B cell (primary cell): Measurements from ENCODE around the gene TMEM14C. TPM values are rescaled to one million over a fixed set of nuclear protein-coding genes. Genes with fewer than 3 reads are reported as not detected.

Experiments used
- ATAC-seq: fragments of 200-7000 bp; cut with Tn5 transposase; one replicate; pipeline ENCODE4 v1.10.0; 2021; ENCODE audit warnings: low read depth, mild to moderate bottlenecking, moderate number of reproducible peaks, moderate library complexity
- CTCF ChIA-PET: fragments of 350-600 bp; sonication (Branson Sonifier 250); formaldehyde crosslinking; loops from one replicate; lab custom pipeline; 2021; ENCODE audit warnings: antibody characterized with exemption, inconsistent platforms; lab: Charles Lee
- POLR2A ChIA-PET: fragments of 350-600 bp; sonication (Branson Sonifier 250); formaldehyde crosslinking; loops from one replicate; lab custom pipeline; 2021; ENCODE audit warnings: antibody characterized with exemption; lab: Charles Lee
- DNase-seq: peaks from one replicate; pipeline ENCODE4 v3.0.0; 2013
- H2AFZ ChIP-seq: 2 replicates; pipeline ENCODE4 v1.6.1; 2012; ENCODE audit warnings: mild to moderate bottlenecking, low read depth, low read length; ENCODE audit not compliant: insufficient read depth, poor library complexity, severe bottlenecking
- H3K27ac ChIP-seq, 2 donors: 1 replicate in 1 of 2; 2 replicates in 1 of 2; pipeline ENCODE4 v1.5.1; 2012 to 2013; ENCODE audit warnings: low read length in 2 of 2, mild to moderate bottlenecking in 2 of 2, moderate library complexity in 1 of 2
- H3K27me3 ChIP-seq, 4 experiments: fragments of 200-600 bp in 1 of 4; sonication (generic) in 1 of 4; replicated peaks in 1 of 4; 1 replicate in 2 of 4; 2 replicates in 2 of 4; pipeline versions ENCODE4 v1.6.1 to v1.7.0; 2013 to 2016; ENCODE audit warnings: low read length in 3 of 4, mild to moderate bottlenecking in 2 of 4, mixed read lengths in 1 of 4, moderate library complexity in 1 of 4; ENCODE audit not compliant: insufficient read depth in 4 of 4, control insufficient read depth in 3 of 4; ENCODE audit errors: control extremely low read depth in 1 of 4
- H3K36me3 ChIP-seq, 2 experiments: replicated peaks in 1 of 2; 1 replicate in 1 of 2; 2 replicates in 1 of 2; pipeline versions ENCODE4 v1.6.1 to v1.7.1; 2013; ENCODE audit warnings: low read length in 1 of 2; ENCODE audit not compliant: insufficient read depth in 2 of 2, control insufficient read depth in 1 of 2; ENCODE audit errors: control extremely low read depth in 1 of 2, extremely low read depth in 1 of 2
- H3K4me1 ChIP-seq, 2 donors: fragments of 200-600 bp in 1 of 2; sonication (generic) in 1 of 2; 1 replicate in 1 of 2; 2 replicates in 1 of 2; pipeline versions ENCODE4 v1.5.1 to v1.6.1; 2013 to 2017; ENCODE audit warnings: low read length in 2 of 2; ENCODE audit not compliant: control insufficient read depth in 2 of 2, insufficient read depth in 2 of 2
- H3K4me2 ChIP-seq: replicated peaks from 2 replicates; pipeline ENCODE3; 2012; ENCODE audit warnings: mild to moderate bottlenecking, low read depth, low read length; ENCODE audit not compliant: poor library complexity, severe bottlenecking
- H3K4me3 ChIP-seq, 5 experiments: fragments of 200-600 bp in 1 of 5; sonication (generic) in 1 of 5; 1 replicate in 3 of 5; 2 replicates in 2 of 5; pipeline versions ENCODE4 v1.5.1 to v1.7.0; 2011 to 2016; ENCODE audit warnings: low read length in 4 of 5, mild to moderate bottlenecking in 4 of 5, low read depth in 2 of 5, control low read depth in 1 of 5, moderate library complexity in 1 of 5; ENCODE audit not compliant: insufficient read depth in 1 of 5; ENCODE audit errors: control extremely low read depth in 1 of 5, extremely low read depth in 1 of 5
- H3K79me2 ChIP-seq: fragments of 200-600 bp; sonication (generic); one replicate; pipeline ENCODE4 v1.6.0; 2016; ENCODE audit warnings: low read length; ENCODE audit not compliant: control insufficient read depth, insufficient read depth
- H3K9ac ChIP-seq: fragments of 200-600 bp; sonication (generic); 2 replicates; pipeline ENCODE4 v1.6.1; 2017; ENCODE audit warnings: mild to moderate bottlenecking, low read length, moderate library complexity
- H3K9me3 ChIP-seq, 3 donors: one replicate each; pipeline versions ENCODE4 v1.6.1 to v1.7.1; 2013; ENCODE audit warnings: low read length in 2 of 3; ENCODE audit not compliant: control insufficient read depth in 2 of 3, insufficient read depth in 1 of 3; ENCODE audit errors: control extremely low read depth in 1 of 3
- H4K20me1 ChIP-seq: 2 replicates; pipeline ENCODE4 v1.6.0; 2012; ENCODE audit warnings: mild to moderate bottlenecking, low read length; ENCODE audit not compliant: insufficient read depth, control insufficient read depth, poor library complexity, severe bottlenecking
- H3K27ac Mint-ChIP-seq: one replicate; pipeline ENCODE4 v1.8.0; 2021; ENCODE audit warnings: mixed read lengths
- H3K27me3 Mint-ChIP-seq: one replicate; pipeline ENCODE4 v1.8.0; 2021; ENCODE audit warnings: mixed read lengths
- H3K4me1 Mint-ChIP-seq: one replicate; pipeline ENCODE4 v1.8.0; 2021; ENCODE audit warnings: mixed read lengths
- H3K4me3 Mint-ChIP-seq: one replicate; pipeline ENCODE4 v1.8.0; 2021; ENCODE audit warnings: mixed read lengths
- H3K9me3 Mint-ChIP-seq: one replicate; pipeline ENCODE4 v1.8.0; 2022; ENCODE audit warnings: mixed read lengths; ENCODE audit not compliant: insufficient read depth
- EZH2 ChIP-seq: IDR thresholded peaks from 2 replicates; pipeline ENCODE4 v1.6.1; 2012; ENCODE audit warnings: borderline replicate concordance, low read depth, mild to moderate bottlenecking, moderate library complexity, low read length; ENCODE audit not compliant: insufficient read depth, poor library complexity, severe bottlenecking
- WGBS: methylation state at CpG from one replicate; pipeline ENCODE4 v1.1.5; 2013; ENCODE audit warnings: missing lambda C conversion rate; ENCODE audit not compliant: insufficient coverage; 5-methylcytosine and 5-hydroxymethylcytosine counted together
- intact Hi-C: fragments of 100-400 bp; cut with micrococcal nuclease; formaldehyde crosslinking; loops from one replicate; pipeline ENCODE4 v1.10.0; 2022
- polyA plus RNA-seq: library from polyadenylated mRNA; depleted of rRNA; stranded (reverse); fragments of >200 nt; gene quantifications from 2 replicates; pipeline ENCODE4 v1.2.3, GENCODE V29; 2012
- total RNA-seq, 2 donors: library from RNA; stranded (reverse); fragments of 120-200 nt in 1 of 2; gene quantifications; 1 replicate in 1 of 2; 2 replicates in 1 of 2; pipeline versions ENCODE4 v1.2.3 to v1.2.4, GENCODE V29; 2013 to 2022
- TF ChIP-seq, protein P1 (sequence below): fragments of 200-600 bp; IDR thresholded peaks from one replicate; pipeline ENCODE4 v1.8.0; 2022; ENCODE audit warnings: antibody characterized with exemption, mild to moderate bottlenecking

TMEM14C gene
- total and polyA plus RNA-seq, 2 donors (not counting 1 experiment from before 2014, with no cell fraction given), result 31.7 to 39.1 TPM

DNA sequence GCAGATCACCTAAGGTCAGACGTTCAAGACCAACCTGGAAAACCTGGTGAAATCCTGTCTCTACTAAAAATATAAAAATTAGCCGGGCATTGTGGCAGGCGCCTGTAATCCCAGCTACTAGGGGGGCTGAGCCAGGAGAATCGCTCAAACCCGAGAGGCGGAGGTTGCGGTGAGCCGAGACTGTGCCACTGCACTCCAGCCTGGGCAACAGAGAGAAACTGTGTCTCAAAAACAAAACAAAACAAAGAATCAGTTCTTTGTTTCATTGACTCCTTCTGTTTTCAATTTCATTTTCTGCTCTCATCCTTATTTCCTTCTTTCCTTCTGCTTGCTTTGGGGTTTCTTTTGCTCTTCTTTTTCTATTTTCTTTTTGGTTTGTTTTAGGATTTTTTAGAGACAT lies 8.9 kb upstream of the TMEM14C start:
- Mint-ChIP-seq H3K9me3 (peaks cover 3% of the 10 kb centered on the region), H3K4me3 (no peak overlapping the region), H3K27ac (no peak overlapping the region), H3K4me1 (no peaks in the 10 kb centered on the region), H3K27me3 (no peaks in the 10 kb centered on the region)
- H3K27me3 ChIP-seq, result no peaks in the 10 kb centered on the region
- ATAC-seq, result no peak
- CTCF ChIA-PET, result no interaction called here
- H3K36me3 ChIP-seq, result peaks cover 0 to 9% of the 10 kb centered on the region in 2 experiments
- H3K27ac ChIP-seq, result no peak overlapping the region
- POLR2A ChIA-PET, result no interaction called here
- over 99% methylated on average over 8 of the region's 8 CpGs for WGBS
- no peak for DNase-seq
- H4K20me1 ChIP-seq, result no peaks in the 10 kb centered on the region
- no peak overlapping the region for H3K4me2 ChIP-seq
- H3K9ac ChIP-seq, result no peak overlapping the region
- no peaks in the 10 kb centered on the region for H3K79me2 ChIP-seq
- H3K9me3 ChIP-seq, result peaks cover 0 to 8% (median under 1%) of the 10 kb centered on the region in 3 donors
- H2AFZ ChIP-seq, result no peak overlapping the region
- intact Hi-C loops, result no loop called here
- H3K4me1 ChIP-seq, result no peaks in the 10 kb centered on the region
- TF ChIP-seq, protein P1, sequence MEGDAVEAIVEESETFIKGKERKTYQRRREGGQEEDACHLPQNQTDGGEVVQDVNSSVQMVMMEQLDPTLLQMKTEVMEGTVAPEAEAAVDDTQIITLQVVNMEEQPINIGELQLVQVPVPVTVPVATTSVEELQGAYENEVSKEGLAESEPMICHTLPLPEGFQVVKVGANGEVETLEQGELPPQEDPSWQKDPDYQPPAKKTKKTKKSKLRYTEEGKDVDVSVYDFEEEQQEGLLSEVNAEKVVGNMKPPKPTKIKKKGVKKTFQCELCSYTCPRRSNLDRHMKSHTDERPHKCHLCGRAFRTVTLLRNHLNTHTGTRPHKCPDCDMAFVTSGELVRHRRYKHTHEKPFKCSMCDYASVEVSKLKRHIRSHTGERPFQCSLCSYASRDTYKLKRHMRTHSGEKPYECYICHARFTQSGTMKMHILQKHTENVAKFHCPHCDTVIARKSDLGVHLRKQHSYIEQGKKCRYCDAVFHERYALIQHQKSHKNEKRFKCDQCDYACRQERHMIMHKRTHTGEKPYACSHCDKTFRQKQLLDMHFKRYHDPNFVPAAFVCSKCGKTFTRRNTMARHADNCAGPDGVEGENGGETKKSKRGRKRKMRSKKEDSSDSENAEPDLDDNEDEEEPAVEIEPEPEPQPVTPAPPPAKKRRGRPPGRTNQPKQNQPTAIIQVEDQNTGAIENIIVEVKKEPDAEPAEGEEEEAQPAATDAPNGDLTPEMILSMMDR, result no peak
- no peak for TF ChIP-seq EZH2
- H3K4me3 ChIP-seq, result no peak overlapping the region

GRCh38 chr6:10719296-10719963 lies 3.4 kb upstream of the TMEM14C start:
- H3K4me1 Mint-ChIP-seq, result peaks cover 32% of the 10 kb centered on the region
- H3K27me3 Mint-ChIP-seq, result no peaks in the 10 kb centered on the region
- Histone ChIP-seq H2AFZ (peak overlapping the region; percentile 81), H3K4me1 (peaks cover 16 to 31% of the 10 kb centered on the region in 2 donors), H3K79me2 (peaks cover 8% of the 10 kb centered on the region), H3K9ac (peak overlapping the region; percentile 70), H3K4me2 (peak overlapping the region; percentile 88), H3K27ac (no peak overlapping the region), H3K9me3 (peaks cover 0 to 20% (median 7%) of the 10 kb centered on the region in 3 donors), H3K27me3 (no peaks in the 10 kb centered on the region), H3K4me3 (peak overlapping the region in 4 of 5 experiments; percentile 53 to 73 (median 66)), H4K20me1 (no peaks in the 10 kb centered on the region), H3K36me3 (no peaks in the 10 kb centered on the region)
- peak overlapping the region; percentile 59 for H3K27ac Mint-ChIP-seq
- ATAC-seq, result no peak
- intact Hi-C loops, result no loop called here
- DNase-seq, result peak; percentile 56
- H3K4me3 Mint-ChIP-seq, result peak overlapping the region; percentile 76
- CTCF ChIA-PET, result interaction anchor here (1.1 to 1.5 kb wide), 2 partner anchors 24 to 83 kb away, joined by 3 read pairs; partner anchors contain the start of genes C6orf52 and PAK1IP1
- 88% methylated on average over 6 of the region's 8 CpGs for WGBS
- POLR2A ChIA-PET, result interaction anchor here (0.6 to 3.0 kb wide), 3 partner anchors 8 to 25 kb away, joined by 3 to 16 read pairs (median 5); partner anchors contain the start of genes C6orf52 and PAK1IP1
- no peak for TF ChIP-seq EZH2
- TF ChIP-seq, protein P1, result no peak
- peaks cover 3% of the 10 kb centered on the region for H3K9me3 Mint-ChIP-seq
